GM21423 (cell line): ENCODE results near the gene SYP.
"Not testable (repeated sequence)": the region's sequence is repeated elsewhere in the genome, so short reads cannot be mapped to it uniquely, and the experiment has no call there.

Experiments used
- ATAC-seq: cut with Tn5 transposase; IDR thresholded peaks from one replicate; pipeline ENCODE4 v1.9.1; 2021; ENCODE audit warnings: mild to moderate bottlenecking, moderate library complexity; ENCODE audit not compliant: unreplicated experiment

SYP gene

DNA sequence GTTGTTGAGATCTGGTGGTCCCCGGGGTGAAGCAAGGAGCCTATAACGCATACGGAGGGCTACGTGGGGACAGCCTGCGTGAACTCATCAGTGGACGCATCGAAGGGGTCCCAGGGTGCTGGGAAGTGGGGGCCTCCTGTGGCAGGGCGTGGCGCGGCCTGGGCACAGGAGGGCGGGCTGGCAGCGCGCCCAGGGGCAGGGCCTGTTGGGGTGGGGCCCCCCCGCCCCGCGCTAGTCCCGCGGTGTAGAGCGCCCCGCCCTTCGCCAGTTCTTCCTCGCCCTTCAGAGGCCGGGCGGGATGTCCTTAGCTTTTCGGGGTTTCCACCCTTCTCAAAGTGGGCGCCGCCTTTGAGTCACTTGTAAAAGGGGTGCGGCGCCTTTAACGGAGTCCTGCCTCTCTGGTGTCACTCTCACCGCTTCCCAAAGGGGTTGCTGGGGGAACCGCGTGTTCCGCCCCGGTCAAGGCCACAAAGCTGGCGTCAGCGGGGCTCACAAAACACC lies 27.7 kb downstream of the SYP start:
- peak; percentile 67 for ATAC-seq

DNA sequence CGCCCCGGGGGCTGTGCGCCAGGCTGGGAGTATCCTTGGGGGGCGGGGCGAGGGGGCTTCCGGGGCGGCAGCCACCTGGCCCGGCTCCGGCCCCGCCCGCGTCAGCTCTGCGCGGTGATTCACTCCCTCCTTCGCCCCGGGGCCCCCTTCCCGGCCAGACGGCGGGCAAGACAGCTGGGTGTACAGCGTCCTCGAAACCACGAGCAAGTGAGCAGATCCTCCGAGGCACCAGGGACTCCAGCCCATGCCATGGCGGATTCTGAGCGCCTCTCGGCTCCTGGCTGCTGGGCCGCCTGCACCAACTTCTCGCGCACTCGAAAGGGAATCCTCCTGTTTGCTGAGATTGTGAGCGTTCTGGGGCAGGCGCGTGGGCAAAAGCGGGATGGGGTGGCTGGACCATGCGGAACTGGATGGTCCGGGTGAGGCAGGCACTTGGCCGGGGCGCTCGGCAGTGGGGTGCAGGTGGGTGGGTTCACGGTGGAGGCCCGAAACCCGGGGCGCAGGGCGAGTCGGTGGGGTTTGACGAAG lies 28.2 kb downstream of the SYP start, which contains the start of gene PLP2:
PLP2 (plus strand) TSS at position 147 of the 528 bp plus-strand sequence; CDS start at position 250, 103 bp downstream.
- ATAC-seq = peak; percentile 36

DNA sequence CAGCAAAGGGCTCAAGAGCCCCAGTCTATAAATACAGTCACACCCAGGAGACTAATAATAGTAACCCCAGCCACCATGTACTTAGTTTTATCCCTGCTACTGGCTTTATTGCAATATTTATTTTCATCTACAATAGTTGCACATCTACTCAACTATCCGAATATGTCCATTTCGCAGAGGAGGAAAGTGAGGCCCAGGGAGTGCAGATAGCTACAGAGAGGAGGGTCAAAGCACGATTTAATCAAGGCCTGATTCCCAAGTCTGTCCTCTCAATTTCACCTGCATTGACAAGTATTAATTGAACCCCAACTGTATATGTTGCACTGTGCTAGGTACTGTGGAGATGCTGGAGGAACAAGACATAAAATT lies 32.3 kb downstream of the SYP start:
- ATAC-seq = no peak

DNA sequence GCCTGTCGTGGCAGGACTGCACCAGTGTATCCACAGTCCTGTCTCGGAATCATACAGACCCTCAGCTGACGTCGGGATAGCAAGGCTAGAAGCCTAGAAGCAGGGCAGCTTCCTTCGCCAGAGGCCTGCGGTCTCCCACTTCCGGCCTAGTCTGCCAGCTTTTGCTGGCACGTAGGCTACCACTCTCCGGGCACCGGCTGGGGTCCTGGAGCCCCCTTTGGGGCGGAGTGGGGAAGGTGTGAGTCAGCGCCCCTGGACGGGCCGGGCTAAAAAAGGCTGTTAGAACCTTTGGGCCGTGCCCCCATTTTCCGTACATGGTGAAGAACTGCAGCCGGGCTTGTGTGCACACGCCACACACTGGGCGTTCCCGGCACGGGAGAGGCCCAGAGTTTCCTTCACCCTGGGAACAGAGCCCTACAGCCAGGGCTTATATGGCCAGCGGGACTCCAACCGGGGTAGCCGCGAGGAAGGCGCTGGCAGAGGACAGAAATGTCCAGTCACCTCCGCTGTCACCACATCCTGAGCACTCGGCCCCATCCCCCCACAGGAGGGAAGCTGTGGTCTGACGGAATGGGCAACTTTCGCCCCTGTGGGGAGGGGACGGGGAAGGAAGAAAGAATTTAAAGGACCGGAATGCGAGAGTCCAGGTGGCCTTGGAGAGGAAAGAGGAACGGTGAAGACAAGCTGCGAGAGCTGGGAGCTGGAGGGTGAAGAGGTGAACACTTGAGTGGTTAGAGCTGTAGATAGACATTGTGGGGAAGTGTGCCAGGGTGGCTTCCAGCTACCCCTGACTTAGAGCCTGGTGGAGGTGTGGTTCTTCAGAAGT lies 32.9 kb downstream of the SYP start:
- peak; percentile 23 for ATAC-seq

DNA sequence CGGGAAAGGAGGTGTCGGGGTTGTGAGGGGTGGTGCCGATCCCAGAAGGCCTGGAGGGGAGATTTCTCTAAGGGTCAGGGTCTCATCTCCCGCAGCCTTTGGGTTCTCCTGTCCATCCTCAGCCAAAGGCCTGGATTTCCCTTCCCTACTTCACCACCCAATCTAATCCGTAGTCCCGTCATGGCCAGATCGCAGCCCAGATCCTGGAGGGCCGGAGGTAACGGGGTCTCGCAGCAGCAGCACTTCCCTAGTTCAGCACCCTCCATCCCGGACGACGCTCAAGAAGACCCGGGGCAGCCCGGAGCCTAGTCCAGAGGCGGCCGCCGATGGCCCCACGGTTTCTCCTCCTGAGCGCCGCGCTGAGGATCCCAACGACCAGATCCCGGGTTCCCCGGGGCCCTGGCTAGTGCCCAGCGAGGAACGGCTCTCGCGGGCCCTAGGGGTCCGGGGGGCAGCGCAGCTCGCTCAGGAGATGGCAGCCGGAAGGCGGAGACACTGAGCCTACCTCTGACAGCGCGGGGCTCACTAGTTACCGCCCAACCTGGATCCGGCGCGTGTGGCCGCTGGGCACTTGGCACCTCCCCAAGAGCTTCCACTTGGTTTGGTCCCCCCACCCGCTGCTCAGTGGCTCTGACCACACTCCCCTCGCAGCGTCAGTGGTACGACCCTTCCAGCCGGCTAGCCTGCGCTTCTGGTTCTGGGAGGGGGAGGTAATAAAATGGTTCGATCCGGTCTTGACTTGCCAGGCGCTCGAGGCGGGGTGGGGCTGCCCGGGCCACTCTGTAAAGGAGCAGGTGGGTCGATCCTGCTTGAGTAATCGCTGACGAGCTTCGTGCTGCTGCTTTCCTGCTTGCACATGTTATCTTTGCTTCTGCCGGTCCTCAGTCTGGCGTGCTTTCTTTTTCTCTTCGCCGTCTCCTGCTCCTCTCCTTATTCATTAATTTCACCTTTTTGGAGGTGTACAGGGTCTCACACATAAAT lies 33.8 kb downstream of the SYP start:
- peak; percentile 47 for ATAC-seq

DNA sequence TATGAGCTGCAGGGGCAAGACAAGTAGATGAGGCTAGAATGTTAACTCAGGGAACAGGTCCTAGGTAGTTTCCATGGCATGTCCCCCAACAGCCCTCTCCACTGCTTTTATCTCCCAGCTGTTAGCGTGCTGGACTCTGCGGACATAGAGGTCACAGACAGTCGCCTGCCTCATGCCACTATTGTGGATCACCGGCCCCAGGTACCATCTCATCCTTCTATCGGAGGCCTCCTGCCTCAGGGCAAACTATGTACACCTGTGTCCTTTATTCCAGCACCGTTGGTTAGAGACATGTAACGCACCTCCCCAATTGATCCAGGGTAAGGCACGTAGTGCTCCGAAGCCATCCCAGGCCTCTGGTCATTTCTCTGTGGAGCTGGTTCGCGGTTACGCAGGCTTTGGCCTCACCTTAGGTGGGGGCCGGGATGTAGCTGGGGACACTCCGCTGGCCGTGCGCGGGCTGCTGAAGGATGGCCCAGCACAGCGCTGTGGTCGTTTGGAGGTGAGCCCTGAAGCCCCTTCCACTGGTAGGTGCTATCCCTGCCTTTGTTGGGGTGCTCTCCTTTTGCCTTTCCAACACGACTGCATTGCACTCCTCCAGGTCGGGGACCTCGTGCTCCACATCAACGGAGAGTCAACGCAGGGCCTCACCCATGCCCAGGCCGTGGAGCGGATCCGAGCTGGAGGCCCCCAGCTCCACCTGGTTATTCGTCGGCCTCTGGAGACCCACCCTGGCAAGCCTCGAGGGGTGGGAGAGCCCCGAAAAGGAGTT lies 35.2 kb downstream of the SYP start:
- ATAC-seq = no peak

DNA sequence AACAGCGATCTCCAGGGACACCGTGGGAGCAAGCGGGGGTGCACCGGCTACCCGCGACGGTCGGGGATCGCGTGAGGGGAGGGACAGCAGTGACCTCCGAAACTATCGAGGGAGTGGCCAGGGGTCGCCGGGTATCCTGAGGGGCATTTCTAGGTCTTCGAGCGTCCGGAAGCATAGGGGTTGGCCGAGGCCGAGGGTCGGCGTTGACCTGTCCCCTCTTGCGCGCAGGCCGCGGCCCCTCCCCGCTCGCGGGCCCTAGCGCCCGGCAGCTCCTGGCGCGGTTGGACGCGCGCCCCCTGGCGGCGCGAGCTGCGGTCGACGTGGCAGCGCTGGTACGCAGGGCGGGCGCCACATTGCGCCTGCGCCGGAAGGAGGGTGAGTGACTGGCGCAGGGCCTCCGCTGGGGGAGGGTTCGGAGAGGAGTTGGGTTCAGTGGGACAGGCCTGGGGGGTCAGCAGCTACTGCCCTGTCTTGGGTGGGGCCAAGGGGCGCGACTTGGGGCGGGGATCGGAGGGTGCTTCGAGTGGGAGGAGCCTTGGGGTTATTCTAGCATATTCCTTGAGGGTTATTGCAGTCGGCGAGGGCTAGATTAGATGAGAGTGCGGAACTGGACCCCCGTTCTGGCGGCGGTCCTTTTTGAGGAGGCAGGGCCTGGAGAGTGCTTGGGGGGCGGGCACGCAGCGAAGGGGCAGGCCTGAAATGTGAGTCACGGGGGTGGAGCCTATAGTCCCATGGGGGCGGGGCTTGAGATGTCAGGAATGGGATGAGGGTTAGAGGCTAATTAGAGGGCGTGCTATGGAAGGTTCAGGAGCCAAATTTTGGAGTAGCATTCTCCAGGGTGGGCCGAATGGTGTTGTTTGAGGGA lies 36.2 kb downstream of the SYP start:
- peak; percentile 36 for ATAC-seq

DNA sequence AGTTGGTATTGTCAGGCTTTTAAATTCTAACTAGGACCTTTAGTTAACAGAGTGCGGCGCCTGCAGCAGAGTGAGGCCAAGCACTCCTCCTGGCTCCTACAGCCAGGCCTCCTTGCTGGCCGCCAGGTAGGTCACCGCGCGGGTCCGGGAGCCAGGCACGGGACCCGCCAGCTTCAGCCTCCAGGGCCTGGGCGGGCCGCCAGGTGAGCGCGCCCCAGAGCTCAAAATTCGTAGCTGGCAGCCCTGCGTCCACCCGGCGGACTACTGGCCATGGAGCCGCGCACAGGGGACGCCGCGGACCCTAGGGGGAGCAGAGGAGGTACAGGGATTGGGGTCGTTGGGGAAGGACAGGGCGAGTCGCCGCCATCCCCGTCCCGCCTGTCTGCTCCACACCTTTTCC lies 37.4 kb downstream of the SYP start, which contains the start of gene MAGIX:
MAGIX (plus strand) TSS at position 139 of the 400 bp plus-strand sequence; CDS start at position 271, 132 bp downstream.
- no peak for ATAC-seq

DNA sequence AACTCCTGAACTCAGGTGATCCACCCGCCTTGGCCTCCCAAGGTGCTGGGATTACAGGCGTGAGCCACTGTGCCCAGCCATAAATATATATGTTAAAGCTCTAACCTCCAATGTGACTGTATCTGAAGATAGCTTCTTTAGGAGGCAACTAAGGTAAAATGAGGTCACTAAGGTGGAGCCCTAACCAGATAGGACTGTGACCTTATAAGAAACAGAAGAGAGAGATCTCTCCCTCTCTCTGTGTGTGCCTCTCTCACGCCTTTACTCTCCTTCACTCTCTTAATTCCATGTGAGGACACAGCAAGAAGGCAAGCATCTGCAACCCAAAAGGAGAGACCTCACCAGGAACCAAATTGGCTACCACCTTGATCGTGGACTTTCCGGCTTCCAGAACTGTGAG lies 38.4 kb downstream of the SYP start:
- no peak for ATAC-seq

DNA sequence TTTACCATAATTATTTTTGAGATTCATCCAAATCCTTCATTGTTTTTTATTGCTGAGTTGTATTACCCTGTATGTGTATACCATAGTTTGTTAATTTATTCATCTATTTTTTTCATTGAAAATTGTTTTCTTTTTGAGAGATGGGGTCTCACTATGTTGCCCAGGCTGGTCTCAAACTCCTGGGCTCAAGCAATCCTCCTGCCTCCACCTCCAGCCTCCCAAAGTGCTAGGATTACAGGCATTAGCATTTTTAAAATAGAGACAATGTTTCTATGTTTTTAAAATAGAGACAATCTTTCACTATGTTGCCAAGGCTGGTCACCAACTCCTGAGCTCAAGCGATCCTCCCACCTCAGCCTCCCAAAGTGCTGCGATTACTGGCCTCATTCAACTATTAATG lies 39.1 kb downstream of the SYP start:
- no peak for ATAC-seq

DNA sequence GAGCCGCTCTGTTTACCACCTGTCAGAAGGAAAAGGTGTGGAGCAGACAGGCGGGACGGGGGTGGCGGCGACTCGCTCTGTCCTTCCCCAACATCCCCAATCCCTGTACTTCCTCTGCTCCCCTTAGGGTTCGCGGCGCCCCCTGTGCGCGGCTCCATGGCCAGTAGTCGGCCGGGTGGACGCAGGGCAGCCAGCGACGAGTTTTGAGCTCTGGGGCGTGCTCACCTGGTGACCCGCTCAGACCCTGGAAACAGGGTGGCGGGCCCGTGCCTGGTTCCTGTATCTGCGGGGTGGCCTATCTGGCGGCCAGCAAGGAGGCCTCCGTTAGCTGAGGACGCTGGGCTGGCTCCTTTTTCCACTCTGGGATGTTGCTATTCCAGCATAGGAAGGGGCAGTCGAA lies 42.8 kb downstream of the SYP start:
- ATAC-seq = no peak

DNA sequence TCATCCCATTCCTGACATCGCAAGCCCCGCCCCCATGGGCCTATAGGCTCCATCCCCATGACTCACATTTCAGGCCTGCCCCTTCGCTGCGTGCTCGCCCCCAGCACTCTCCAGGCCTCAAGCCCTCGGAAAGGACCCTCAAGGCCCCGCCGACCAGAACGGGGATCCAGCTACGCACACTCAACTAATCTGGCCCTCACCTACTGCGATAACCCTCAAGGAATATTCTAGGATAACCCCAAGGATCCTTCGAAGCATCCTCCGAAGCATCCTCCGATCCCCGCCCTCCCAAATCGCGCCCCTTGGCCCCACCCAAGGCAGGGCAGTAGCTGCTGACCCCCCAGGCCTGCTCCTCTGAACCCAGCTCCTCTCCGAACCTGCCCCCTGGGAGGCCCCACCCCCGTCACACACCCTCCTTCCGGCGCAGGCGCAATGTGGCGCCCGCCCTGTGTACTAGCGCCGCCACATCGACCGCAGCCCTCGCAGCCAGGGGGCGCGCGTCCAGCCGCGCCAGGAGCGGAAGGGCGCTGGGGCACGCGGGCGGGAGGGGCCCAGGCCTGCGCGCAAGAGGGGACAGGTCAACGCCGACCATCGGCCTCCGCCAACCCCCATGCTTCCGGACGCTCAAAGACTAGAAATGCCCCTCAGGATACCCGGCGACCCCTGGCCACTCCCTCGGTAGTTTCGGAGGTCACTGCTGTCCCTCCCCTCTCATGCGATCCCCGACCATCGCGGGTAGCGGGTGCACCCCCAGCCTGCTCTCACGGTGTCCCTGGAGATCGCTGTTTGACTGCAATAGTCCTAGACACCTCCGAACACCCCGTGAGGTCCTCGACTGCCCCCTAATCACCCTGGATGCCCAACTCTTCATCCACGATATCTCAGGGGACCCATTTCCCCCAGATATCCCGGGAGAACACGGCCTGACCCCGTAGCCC lies 43.8 kb downstream of the SYP start:
- ATAC-seq = peak; percentile 84

DNA sequence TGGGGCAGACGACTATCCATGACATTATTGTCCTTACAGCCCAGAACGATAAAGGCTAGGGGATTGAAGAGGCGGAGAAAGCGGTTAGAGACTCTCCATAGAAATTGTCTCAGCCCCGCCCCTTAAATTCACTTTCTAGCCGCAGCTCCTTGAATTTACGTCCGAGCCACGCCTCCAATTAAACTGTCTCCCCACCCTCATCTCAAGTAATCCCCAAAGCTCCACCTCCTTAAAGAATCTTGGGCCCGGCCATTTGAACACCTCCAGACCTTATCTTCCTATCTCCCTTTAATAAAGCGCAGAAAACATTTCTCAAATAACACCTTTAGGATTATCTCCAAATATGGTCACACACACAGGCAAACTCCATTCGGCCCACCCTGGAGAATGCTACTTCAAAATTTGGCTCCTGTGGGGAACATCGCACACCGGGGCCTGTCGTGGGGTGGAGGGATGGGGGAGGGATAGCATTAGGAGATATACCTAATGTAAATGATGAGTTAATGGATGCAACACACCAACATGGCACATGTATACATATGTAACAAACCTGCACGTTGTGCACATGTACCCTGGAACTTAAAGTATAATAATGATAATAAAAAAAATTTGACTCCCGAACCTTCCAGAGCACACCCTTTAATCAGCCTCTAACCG lies 44.6 kb downstream of the SYP start:
- no peak for ATAC-seq

DNA sequence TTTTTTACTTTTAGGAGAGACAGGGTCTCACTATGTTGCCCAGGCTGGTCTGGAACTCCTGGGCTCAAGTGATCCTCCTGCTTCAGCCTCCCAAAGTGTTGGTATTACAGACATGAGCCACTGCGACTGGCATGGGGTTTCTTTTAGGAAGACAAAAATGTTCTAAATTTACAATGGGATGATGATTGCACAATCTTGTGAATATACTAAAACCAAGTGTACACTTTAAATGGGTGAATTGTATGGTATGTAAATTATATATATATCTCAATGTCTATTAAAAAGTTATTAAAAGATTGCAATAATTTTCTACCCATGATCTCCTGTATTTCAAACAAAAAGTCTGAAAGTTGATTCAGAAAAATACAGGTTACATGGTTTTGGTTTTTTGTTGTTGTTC lies 46.5 kb downstream of the SYP start:
- ATAC-seq = no peak

DNA sequence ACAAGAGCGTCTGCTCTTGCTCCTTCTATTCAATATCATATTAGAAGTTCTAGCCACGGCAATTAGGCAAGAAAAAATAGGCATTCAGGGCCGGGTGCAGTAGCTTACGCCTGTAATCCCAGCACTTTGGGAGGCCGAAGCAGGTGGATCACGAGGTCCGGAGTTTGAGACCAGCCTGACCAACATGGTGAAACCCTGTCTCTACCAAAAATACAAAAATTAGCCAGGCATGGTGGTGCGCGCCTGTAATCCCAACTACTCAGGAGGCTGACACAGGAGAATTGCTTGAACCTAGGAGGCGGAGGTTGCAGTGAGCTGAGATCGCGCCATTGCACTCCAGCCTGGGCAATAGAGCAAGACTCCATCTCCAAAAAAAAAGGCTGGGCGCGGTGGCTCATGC lies 50.7 kb downstream of the SYP start:
- not testable (repeated sequence) for ATAC-seq

DNA sequence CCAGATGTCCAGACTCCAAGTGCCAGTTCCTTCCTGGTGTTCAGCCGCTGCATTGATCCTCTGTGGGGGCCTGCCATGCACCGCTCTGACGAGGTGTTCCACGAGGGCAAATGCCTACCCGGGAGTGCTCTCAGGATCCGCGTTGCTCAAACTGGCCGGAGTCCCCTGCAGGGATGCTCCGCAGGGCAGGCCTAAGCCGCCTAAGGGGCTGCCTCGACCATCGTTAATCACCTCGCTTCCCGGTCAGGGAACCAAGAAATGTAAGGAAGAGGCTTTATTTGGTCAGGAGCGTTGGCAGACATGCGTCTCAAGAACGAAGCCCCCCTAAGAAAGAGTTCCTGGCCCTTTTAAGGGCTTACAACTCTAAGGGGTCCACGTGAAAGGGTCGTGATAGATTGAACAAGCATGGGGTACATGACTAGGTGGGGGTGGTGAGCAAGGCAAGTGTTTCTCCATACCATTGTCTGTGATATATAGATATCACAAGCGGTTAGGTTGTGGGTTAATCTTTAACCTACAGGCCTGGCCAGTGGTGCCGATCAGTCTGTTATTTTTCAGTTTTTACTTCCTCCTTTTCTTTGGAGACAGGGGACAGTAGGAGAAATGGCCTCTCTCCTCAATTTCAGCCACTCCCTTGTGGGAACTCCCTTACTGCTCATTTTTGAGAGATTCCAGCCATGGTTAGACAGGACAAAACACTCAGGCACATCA lies 51.4 kb downstream of the SYP start:
- not testable (repeated sequence) for ATAC-seq

DNA sequence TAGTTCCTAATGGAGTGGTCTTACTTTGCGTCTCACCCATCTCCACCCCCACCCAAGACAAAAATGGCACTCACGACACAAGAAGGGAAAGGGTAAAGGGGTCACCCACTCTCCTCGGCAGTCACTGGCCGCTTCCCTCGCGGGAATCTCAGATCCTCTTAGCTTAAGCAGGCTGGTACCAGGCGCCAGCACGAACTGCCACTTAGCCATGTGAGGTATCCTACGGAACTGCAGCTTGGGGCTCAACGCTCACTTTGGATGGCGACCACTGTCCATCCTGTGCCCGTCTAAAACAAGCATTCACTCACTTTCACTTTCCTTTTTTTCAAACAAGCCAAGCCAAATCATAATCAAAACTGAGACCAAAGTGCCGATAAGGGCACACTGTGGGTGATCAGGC lies 52.1 kb downstream of the SYP start:
- ATAC-seq = no peak
